ENCODE measurements around the gene POFUT2.

DNA sequence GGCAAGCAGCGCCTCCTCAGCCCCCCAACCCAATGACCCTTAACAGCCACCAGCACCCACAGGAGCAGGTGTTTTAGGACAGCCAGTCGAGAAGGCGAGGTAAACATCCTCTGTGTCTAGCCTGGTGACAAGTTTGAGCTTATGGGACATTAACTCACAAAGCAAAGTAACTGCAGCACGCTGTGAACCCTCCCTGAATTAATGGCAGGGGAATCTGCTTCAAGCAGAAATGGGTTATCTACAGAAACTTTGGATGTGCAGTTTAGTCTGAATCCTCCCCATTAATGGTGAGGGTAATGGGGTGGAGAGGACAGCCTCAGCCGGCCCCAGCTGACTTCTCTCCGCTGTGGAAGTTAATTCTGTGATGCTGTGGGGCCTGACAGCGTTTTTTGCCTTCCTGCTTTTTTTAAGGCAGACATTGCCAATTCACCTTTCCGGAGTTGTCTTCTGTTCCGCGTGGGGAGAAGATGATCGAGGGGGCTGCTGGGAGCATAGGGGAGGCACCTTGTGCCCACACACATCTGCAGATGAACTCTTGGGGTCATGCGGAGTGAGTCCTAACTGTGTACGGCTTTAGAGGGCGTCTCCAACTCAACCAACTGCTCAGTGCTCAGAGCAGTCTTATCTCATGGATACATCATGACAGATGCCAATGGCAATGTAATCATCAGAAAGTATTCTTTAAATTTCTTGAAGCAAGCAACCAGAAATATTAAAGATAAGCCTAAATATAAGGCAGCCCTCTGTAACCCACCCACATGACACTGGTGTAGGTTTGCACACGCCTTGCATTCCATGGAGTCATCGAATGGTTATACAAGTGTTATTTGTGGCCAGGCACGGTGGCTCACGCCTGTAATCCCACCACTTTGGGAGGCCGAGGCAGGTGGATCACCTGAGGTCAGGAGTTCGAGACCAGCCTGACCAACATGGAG is 41.0 kb downstream of the POFUT2 start:
- TF ChIP-seq, protein P1, sequence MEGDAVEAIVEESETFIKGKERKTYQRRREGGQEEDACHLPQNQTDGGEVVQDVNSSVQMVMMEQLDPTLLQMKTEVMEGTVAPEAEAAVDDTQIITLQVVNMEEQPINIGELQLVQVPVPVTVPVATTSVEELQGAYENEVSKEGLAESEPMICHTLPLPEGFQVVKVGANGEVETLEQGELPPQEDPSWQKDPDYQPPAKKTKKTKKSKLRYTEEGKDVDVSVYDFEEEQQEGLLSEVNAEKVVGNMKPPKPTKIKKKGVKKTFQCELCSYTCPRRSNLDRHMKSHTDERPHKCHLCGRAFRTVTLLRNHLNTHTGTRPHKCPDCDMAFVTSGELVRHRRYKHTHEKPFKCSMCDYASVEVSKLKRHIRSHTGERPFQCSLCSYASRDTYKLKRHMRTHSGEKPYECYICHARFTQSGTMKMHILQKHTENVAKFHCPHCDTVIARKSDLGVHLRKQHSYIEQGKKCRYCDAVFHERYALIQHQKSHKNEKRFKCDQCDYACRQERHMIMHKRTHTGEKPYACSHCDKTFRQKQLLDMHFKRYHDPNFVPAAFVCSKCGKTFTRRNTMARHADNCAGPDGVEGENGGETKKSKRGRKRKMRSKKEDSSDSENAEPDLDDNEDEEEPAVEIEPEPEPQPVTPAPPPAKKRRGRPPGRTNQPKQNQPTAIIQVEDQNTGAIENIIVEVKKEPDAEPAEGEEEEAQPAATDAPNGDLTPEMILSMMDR (IDR thresholded peaks at IDR 0.05; ENCODE audit: insufficient read depth, low read length): no peak
- TF ChIP-seq, protein P2, sequence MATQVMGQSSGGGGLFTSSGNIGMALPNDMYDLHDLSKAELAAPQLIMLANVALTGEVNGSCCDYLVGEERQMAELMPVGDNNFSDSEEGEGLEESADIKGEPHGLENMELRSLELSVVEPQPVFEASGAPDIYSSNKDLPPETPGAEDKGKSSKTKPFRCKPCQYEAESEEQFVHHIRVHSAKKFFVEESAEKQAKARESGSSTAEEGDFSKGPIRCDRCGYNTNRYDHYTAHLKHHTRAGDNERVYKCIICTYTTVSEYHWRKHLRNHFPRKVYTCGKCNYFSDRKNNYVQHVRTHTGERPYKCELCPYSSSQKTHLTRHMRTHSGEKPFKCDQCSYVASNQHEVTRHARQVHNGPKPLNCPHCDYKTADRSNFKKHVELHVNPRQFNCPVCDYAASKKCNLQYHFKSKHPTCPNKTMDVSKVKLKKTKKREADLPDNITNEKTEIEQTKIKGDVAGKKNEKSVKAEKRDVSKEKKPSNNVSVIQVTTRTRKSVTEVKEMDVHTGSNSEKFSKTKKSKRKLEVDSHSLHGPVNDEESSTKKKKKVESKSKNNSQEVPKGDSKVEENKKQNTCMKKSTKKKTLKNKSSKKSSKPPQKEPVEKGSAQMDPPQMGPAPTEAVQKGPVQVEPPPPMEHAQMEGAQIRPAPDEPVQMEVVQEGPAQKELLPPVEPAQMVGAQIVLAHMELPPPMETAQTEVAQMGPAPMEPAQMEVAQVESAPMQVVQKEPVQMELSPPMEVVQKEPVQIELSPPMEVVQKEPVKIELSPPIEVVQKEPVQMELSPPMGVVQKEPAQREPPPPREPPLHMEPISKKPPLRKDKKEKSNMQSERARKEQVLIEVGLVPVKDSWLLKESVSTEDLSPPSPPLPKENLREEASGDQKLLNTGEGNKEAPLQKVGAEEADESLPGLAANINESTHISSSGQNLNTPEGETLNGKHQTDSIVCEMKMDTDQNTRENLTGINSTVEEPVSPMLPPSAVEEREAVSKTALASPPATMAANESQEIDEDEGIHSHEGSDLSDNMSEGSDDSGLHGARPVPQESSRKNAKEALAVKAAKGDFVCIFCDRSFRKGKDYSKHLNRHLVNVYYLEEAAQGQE (IDR thresholded peaks at IDR 0.05; ENCODE audit: insufficient replicate concordance, low read depth): no peak
- TF ChIP-seq POLR2AphosphoS5 (IDR thresholded peaks at IDR 0.05; ENCODE audit: low read depth) (no peak), GABPA (IDR thresholded peaks at IDR 0.05; ENCODE audit: low read depth) (no peak), SPI1 (IDR thresholded peaks at IDR 0.05; ENCODE audit: borderline replicate concordance, low read depth) (no peak)
